Activated T-helper 1 cell treated with anti-CD3 and anti-CD28 coated beads, Interleukin-2, amount 50 U/mL, for 16 hours (primary cell): ENCODE data around the gene PLCXD1.
"Not testable (repeated sequence)": the region's sequence is repeated elsewhere in the genome, so short reads cannot be mapped to it uniquely, and the experiment has no call there.

Source experiments
- DNase-seq, 2 donors: peaks; one replicate each; pipeline ENCODE4 v3.0.0-alpha.2; 2020; ENCODE audit warnings: low read depth in 1 of 2, low spot score in 1 of 2

Gene PLCXD1, protein sequence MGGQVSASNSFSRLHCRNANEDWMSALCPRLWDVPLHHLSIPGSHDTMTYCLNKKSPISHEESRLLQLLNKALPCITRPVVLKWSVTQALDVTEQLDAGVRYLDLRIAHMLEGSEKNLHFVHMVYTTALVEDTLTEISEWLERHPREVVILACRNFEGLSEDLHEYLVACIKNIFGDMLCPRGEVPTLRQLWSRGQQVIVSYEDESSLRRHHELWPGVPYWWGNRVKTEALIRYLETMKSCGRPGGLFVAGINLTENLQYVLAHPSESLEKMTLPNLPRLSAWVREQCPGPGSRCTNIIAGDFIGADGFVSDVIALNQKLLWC

DNA sequence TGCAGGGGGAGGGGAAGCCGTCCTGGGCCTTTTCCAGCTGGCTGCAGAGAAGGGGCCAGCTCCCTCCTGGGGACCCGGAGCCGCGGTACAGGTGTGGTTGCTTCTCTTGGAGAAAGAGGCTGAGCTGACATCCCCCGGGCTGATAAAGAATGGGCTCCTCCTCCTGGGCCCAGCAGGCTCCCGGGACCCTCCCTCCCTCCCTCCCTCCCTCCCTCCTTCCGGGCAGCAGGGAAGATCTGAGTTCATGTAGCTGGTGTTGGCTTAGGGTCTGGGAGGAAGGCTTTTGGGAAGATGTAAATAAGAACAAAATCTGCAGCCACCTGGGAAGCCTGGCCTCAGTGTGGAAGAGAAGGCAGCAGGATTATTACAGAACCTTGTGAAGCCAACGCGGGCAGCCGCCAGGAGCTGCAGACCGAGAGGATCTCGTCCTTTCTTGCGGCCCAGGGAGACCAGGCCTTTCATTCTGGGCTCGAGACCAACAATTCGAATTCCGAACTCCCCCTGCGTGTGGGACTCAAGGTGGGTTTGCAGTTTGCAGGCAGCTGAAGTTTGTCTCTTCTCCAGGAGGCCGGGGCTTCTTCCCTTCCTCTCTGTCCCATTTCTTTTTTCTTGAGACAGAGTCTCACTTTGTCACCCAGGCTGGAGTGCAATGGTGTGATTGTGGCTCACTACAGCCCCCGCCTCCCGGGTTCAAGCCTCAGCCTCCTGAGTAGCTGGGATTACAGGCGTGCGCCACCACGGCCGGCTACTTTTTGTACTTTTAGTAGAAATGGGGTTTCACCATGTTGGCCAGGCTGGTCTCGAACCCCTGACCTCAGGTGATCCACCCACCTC is at the start of gene PLCXD1:
TSS of gene PLCXD1 (plus strand) at position 216 of the 834 bp plus-strand sequence. CDS start 2,807 bp downstream, outside the sequence.
- no peak for DNase-seq

DNA sequence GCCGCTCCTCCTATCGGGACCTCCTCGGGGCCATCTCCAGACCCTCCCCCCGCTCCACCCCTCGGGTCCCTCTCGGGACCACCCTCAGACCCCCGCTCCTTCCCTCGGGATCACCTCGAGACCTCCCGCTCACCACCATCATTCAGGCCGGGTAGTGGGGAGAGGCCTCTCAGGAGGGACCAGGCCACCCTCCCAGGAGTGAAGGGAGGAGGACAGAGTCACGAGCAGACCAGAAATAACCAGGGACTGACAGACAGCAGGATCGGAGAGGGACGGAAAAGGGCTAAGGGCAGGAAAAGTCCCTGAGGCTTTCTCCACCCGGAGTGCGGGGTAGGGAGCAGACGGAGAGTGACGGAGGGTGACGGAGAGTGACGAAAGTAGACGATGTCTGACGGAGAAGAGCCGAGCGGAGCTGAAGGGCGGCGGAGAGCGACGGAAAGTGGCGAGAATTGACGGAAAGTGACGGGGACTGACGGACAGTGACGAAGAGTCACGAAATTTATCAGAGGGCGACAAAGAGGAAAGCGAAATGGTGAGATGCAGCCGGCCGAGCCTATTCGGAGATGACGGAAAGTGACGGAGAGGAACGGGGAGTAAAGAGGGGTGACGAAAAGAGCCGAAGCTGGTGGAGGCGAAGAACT is 49.4 kb upstream of the PLCXD1 start:
- not testable (repeated sequence) for DNase-seq

DNA sequence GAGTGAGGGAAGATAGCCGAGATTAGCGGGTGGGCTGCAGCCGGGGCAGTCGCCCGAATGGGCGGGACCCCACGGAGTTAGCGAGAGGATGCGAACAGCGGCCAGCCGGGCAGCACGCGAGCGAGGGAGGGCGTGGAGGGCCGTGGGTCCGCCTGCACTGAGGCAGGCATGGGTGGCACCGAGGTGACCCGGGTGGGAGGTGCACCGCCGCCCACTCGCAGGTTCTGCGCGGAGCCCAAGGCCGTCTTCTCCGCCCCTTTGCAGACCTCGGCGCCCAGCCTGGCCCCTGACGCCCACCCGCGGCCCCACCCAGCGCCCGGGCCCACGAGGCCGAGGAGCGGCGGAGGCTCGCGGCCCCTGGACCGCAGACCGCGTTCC is 48.9 kb upstream of the PLCXD1 start:
- DNase-seq = not testable (repeated sequence)

DNA sequence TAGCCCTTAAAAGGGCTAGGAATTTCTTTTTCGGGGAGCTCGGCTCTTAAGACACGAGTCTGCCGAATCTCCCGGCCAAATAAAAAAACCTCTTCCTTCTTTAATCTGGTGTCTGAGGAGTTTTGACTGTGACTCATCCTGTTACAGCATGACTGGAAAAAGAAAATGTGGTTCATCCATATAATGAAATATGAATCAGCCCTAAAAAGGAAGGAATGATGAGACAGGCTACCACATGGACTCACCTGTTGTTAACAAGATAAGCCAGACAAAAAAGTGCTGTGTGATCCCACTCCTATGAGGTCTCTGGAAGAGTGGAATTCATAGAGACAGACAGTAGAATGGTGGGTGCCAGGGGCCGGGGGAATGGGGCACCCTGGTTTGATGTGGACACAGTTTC is 45.0 kb upstream of the PLCXD1 start:
- not testable (repeated sequence) for DNase-seq

DNA sequence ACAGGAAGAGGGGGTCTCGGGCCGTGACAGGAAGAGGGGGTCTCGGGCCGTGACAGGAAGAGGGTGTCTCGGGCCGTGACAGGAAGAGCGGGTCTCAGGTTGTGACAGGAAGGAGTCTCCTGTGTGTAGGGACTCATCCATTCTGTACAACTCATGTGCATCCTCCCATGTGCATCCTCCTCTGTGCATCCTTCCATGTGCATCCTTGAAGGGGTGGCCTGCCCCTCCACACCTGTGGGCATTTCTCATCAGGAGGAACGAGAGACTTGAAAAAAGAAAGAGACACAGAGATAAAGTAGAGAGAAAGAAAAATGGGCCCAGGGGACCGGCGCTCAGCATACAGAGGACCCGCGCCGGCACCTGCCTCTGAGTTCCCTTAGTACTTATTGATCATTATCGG is 30.2 kb upstream of the PLCXD1 start:
- DNase-seq = no peak

DNA sequence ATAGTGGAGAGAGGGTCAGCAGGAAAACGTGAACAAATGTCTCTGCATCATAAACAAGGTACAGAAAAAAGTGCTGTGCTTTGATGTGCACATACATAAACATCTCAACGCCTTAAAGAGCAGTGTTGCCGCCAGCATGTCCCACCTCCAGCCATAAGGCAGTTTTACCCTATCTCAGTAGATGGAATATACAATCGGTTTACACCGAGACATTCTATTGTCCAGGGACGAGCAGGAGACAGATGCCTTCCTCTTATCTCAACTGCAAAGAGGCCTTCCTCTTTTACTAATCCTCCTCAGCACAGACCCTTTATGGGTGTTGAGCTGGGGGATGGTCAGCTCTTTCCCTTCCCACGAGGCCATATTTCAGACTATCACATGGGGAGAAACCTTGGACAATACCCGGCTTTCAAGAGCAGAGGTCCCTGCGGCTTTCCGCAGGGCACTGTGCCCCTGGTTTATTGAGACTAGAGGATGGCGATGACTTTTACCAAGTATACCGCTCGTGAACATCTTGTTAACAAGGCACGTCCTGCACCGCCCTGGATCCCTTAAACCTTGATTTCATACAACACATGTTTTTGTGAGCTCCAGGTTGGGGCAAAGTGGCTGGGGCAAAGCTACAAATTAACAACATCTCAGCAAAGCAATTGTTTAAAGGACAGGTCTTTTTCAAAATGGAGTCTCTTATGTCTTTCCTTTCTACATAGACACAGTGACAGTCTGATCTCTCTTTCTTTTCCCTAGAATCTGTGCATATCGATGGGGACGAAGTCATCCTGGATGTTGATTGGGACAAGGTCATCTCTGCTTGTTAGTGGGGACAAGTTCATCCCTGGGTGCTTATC is 29.6 kb upstream of the PLCXD1 start:
- not testable (repeated sequence) for DNase-seq

DNA sequence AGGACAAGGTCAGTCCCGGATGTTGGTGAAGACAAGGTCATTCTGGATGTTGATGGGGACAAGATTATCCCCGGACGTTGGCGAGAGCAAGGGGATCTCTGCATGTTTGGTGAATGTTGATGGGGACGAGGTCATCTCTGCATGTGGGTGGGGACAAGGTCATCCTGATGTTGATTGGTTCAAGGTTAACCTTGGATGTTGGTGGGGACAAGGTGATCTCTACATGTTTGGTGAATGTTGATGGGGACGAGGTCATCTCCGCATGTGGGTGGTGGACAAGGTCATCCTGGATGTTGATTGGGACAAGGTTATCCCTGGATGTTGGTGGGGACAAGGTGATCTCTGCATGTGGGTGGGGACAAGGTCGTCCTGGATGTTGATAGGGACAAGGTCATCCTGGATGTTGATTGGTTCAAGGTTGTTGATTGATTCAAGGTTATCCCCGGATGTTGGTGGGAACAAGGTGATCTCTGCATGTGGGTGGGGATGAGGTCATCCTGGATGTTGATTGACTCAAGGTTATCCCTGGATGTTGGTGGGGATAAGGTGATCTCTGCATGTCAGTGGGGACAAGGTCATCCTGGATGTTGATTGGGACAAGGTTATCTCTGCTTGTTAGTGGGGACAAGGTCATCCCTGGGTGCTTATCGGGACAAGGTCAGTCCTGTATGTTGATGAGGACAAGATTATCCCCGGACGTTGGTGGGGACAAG is 28.8 kb upstream of the PLCXD1 start:
- no peak for DNase-seq

DNA sequence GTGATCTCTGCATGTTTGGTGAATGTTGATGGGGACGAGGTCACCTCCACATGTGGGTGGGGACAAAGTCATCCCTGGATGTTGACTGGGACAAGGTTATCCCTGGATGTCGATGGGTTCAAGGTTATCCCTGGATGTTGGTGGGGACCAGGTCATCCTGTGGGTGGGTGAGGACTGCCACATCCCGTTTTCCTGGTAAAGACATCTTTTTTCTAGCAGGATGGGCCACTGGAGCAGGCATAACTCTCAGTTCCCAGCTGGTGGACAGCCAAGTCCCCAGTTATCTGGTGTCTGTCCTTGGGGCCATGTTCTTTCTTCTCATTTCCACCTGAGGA is 28.3 kb upstream of the PLCXD1 start:
- no peak for DNase-seq

DNA sequence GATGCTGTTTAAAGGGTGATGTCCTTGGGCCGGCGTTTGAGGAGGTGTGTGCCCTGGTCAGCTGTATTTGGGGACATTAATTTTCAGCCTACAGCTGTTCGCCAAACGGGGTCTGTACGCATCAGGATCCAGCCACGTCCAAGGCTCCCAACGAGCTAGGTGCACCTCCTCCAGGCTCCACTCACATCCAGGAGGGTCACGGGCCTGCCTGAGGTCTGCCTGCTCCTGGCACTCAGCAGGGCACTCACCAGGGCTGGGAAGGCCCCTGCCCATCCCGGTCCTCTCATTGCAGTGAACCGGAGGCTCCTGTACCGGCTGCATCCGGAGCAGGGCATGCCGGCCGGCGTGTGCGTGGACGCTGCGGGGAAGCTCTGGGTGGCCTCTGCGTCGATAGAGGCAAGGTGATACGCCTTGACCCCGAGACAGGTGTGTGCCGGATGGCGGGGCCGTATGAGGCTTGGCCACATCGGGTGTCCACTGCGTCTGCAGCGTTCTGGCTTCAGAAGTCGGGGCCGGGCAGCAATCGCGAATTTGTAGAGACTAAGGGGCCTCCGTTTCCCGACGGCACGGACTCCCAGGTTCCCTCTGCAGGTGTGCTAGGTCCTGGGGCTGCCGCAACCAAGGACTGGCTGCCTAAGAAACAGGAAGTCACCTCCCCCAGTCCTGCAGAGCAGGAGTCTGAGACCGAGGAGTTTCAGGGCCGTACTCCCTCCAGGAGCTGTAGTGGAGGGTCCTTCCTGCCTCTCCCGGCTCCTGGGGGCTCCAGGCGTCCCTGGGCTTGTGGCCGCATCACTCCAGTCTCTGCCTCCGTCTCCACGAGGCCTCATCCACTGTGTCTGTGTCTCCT is 27.5 kb upstream of the PLCXD1 start:
- no peak for DNase-seq

DNA sequence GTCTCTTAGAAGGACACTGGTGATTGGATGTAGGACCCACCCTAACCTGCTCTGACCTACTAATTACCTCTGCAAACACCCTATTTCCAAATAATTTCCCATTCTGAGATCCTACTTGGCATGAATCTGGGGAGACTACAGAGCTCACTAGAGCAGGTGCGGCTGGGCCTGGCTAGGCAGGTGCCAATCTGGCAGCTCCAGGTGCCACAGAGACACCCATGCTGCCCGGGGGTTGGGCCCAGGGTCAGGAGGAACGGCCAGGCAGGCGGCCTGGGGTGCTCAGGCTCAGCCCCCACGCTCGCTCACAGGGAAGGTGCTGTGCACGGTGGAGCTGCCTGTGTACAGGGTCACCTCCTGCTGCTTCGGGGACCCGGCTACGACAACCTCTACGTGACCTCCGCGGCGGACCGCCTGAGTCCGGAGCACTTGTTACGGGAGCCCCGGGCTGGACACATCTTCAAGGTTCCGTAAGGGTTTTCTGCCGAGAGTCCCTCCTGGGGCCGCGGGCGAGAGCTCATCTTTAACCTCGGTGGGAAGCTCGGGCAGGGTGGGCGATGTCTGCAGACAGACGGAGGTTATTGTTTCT is 26.5 kb upstream of the PLCXD1 start:
- no peak for DNase-seq

DNA sequence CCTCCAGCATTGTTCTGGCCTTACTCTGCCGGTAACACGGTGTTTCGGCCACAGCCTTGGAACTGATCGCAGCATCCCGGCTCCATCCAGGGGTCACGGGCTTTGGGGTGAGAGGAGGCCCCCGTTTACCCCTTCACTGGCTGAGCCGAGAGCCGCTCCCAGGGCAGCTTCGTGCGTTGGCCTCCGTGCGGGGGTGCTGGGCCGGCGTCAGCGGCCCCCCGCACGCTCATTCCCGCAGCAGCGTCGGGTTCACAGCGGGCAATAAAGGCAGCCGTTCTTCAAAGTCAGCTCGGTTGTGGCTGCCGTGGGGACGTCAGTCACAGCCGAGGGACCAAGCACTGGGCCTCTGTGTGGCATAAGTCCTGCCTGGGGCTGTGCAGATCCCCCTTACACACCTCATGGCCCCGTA is 25.3 kb upstream of the PLCXD1 start:
- no peak for DNase-seq

DNA sequence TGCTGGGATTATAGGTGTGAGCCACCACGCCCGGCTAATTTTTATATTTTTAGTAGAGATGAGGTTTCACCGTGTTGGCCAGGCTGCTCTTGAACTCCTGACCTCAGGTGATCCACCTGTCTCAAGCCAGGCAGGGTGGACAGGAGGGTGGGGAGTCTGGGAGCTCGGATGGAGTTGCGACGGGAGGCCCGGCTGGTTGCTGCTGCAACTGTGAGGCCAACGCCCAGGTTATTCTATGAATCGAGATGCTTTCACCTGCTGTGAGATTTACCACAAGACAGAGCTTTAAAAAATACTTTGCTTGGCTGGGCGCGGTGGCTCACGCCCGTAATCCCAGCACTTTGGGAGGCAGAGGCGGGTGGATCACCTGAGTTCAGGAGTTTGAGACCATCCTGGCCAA is 24.1 kb upstream of the PLCXD1 start:
- not testable (repeated sequence) for DNase-seq

DNA sequence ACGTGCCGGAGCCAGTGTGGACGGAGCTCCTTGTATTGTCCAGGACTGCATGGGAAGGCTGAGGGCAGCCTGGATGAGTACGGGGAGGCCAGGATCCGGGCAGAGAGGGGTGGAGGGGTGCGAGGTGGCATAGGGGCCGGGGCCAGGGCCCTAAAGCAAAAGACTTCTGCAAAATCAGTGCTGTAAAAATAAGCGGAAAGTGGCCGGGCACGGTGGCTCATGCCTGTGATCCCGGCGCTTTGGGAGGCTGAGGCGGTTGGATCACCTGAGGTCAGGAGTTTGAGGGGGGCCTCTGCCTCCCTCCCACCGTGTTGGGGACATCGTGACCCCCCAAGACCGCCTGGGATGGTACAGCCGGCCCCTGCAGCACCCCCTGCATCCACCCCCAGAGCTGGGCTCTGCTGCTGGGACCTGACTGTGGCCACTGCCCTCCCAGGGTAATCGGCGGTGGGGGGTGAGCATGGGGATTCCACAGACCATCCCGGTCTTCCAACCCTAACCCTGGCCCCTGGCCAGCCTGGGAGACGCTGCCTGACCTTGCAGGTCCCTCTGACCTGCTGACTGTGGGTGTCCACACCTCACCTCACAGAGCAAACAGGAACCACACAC is 23.4 kb upstream of the PLCXD1 start:
- no peak for DNase-seq

DNA sequence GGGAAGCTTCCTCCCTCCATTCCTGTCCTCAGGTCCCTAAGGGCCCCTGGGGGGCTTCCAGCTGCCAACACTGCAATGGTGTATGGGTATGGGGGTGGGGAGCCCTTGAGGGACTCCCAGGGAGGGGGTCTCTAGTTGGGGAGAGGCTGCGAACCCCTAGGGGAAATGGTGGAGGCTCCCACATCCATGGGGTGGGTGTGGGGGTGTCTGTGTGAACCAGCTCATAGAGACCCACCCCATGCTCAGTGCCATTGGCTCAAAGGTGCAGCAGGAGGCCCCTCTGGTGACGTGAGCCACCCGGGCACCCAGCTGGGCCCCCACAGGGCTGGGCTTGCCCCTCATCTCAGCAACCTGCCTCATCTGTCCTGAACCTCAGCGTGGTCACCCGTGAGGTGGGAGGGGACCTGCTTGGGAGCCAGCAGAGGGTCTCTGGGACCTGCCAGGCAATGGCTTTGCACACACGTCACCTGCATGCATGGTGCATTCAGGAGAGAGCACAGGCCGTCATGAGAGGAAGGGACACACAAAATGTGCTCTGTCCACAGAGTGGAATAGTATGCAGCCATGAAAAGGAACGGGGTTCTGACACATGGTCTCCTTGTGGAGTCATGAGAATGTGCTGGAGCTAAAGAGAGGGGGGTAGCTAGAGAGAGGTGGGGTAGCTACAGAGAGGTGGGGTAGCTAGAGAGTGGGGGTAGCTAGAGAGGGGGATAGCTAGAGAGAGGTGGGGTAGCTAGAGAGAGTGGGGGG is 22.7 kb upstream of the PLCXD1 start:
- DNase-seq = no peak

DNA sequence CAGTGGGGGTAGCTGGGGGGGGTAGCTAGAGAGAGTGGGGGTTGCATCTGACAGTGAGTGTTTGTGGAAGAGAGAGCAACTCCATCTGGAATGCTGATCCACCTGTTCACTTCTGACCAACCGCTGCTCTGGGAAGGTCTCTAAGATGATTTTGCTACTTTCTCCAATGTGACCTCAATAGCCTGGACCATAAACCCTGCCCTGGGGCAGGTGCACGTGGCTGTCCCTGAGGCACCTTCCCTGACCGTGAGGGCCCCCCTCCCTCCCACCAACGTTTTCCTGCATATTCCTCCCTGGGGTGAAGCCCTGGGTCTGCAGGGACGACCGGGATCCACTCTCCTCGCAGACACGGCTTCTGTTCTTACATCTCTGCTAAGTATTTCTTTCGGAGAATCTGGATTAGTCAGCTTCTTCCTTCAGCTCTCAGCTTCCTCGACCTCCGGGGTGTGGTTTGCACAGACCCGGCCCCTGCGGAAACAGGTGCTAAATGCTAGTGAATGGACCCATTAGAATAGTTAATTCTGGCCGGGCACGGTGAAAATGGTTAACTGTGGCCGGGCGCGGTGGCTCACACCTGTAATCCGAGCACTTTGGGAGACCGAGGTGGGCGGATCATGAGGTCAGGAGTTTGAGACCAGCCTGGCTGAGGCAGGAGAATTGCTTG is 21.4 kb upstream of the PLCXD1 start:
- DNase-seq = no peak

DNA sequence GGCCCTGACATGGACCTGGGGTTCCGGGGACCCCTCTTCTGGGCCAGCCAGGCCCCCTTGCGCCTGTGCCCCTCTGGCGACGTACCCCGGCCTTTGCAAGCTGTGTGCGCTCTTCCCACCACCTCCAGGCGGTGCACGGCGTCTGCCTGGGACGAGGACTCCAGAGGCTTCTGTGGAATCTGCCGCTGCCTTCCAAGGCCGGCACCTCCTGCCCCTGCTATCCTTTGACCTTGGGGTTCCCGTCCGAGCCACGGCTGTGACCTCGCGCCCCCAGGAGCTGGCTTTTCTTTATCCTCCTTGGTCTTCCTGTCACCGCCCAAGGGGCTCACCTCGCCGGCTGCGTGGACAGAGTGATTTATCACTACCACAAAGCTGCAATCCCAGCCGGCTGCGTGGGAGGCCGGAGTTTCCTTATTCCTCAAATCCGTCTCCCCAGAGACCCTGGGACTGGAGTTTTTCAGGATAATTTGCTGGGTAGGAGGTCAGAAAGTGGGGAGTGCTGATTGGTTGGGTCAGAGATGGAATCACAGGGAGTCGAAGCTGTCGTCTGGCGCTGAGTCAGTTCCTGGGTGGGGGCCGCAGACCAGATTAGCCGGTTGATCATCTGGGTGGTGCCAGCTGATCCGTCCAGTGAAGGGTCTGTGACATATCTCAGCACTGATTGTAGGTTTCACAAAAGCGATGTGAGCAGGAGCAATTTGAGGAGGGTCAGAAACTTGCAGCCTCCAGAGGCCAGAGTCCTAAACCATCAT is 19.8 kb upstream of the PLCXD1 start:
- DNase-seq = no peak

DNA sequence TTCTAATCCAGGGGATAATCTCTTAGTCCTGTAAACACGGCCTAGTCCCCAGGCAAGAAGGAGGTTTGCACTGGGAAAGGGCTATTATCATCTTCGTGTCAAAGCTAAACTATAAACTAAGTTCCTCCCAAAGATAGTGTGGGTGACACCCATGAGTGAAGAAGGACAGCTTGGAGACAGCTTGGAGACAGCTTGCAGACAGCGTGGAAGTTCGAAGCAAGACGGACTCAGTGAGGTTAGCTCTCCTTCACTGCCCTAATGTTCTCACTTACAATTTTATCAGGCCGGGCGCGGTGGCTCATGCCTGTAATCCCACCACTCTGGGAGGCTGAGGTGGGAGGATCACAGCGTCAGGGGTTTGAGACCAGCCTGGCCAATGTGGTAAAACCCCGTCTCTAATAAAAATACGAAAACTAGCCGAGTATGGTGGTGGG is 19.2 kb upstream of the PLCXD1 start:
- DNase-seq = no peak
